Stimulated activated CD4-positive, alpha-beta T cell treated with anti-CD3 and anti-CD28 coated beads, TNF-alpha, amount 100 ng/mL, for 4 hours (primary cell): ENCODE results near the gene MTHFSD.

Source experiments
- DNase-seq, 3 experiments: peaks; one replicate each; pipeline ENCODE4 v3.0.0-alpha.2; 2020; ENCODE audit warnings: low read depth in 3 of 3

The MTHFSD gene

GRCh38 chr16:86514481-86515376 is 40.3 kb downstream of the MTHFSD start:
- no peak for DNase-seq

- DNase-seq: no peak
These were observed 41.4 kb downstream of the MTHFSD start for GRCh38 chr16:86513471-86514277.

- DNase-seq: no peak
These were observed 42.1 kb downstream of the MTHFSD start for GRCh38 chr16:86512860-86513470.

- DNase-seq: no peak
These were observed 42.7 kb downstream of the MTHFSD start for GRCh38 chr16:86512301-86512859.

GRCh38 chr16:86511317-86512161 is 43.5 kb downstream of the MTHFSD start:
- DNase-seq: no peak

GRCh38 chr16:86510465-86511261 is 44.4 kb downstream of the MTHFSD start, which contains the start of gene FOXF1:
Gene FOXF1, plus strand, starts transcription at chr16:86510527. Its CDS starts 43 bp downstream, at chr16:86510570.
- no peak for DNase-seq

- DNase-seq: no peak
These were observed 45.1 kb downstream of the MTHFSD start for GRCh38 chr16:86509759-86510464.

GRCh38 chr16:86508947-86509758 is 45.9 kb downstream of the MTHFSD start:
- DNase-seq: no peak

GRCh38 chr16:86508028-86508946 is 46.7 kb downstream of the MTHFSD start:
- no peak for DNase-seq

- no peak for DNase-seq
These were observed 47.6 kb downstream of the MTHFSD start for GRCh38 chr16:86507173-86508027.

GRCh38 chr16:86505899-86506864 is 48.9 kb downstream of the MTHFSD start:
- no peak for DNase-seq

GRCh38 chr16:86505185-86505898 is 49.7 kb downstream of the MTHFSD start:
- no peak for DNase-seq

- no peak for DNase-seq
These were observed 50.5 kb downstream of the MTHFSD start for GRCh38 chr16:86504315-86505184.

- DNase-seq: no peak
These were observed 51.2 kb downstream of the MTHFSD start for GRCh38 chr16:86503830-86504229.
